Measurements from ENCODE around the gene BDKRB1.
A peak's percentile ranks its signal among the peaks of the same experiment; 100 is the strongest.

The BDKRB1 gene

DNA sequence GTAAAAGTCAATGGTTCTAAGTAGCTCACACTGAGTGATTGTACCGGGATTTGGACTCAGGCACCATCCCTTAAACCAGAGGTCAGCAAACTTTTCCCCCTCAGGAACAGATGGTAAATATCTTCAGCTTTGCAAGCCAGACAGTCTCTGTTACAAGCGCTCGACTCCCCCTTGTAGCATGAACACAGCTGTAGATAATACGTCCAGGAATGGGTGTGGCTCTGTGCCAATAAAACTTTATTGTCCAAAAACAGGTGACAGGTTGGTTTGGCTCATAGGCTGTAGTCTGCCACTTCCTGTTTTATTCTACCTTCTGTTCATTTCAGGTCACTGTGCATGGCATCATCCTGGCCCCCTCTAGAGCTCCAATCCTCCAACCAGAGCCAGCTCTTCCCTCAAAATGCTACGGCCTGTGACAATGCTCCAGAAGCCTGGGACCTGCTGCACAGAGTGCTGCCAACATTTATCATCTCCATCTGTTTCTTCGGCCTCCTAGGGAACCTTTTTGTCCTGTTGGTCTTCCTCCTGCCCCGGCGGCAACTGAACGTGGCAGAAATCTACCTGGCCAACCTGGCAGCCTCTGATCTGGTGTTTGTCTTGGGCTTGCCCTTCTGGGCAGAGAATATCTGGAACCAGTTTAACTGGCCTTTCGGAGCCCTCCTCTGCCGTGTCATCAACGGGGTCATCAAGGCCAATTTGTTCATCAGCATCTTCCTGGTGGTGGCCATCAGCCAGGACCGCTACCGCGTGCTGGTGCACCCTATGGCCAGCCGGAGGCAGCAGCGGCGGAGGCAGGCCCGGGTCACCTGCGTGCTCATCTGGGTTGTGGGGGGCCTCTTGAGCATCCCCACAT lies 7.6 kb downstream of the BDKRB1 start:
- no peak for DNase-seq

DNA sequence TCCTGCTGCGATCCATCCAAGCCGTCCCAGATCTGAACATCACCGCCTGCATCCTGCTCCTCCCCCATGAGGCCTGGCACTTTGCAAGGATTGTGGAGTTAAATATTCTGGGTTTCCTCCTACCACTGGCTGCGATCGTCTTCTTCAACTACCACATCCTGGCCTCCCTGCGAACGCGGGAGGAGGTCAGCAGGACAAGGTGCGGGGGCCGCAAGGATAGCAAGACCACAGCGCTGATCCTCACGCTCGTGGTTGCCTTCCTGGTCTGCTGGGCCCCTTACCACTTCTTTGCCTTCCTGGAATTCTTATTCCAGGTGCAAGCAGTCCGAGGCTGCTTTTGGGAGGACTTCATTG lies 8.2 kb downstream of the BDKRB1 start:
- no peak for DNase-seq

DNA sequence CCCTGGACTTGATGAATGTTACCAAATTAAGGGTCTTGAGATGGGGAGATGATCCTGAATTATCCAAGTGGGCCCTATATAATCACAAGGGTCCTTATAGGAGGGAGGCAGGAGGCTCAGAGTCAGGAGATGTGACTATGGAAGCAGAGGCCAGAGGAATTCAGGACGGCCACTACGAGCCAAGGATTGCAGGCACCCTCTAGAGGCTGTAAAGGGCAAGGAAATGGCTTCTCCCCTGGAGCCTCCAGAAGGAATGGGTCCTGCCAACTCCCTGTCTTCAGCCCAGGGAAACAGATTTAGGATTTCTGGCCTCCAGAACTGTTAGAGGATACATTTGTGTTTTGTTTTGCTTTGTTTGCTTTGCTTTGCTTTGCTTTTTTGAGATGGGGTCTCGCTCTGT lies 8.8 kb downstream of the BDKRB1 start:
- DNase-seq: no peak

DNA sequence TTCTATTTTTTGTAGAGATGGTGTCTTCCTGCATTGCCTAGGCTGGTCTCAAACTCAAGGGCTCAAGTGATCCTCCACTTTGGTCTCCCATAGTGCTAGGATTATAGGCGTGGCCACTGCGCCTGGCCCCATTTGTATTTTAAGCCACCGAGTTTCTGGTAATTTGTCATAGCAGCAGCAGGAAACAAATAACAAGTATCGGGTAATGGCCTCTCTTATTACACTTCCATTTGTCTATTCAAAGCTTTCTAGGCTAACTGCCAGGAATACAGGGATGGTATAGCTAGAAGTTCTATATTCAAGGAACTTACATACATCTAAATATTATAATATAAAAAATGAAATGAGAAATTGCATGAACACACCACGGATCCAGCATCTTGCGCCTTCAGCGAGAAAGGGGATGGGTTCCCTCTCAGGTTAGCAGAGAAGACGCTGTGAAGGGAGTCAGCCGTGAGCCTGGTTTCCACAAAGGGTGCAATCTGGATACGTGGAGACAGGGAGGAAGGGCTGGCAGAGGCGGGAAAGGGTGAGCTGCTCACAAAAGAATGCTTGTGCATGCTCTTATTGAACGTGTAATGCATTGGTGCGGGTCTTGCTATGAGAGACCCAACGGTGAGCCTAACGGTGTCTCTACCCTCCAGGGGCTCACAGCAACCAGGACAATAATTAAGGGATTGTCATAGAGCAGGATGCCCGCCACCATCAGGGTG lies 9.5 kb downstream of the BDKRB1 start:
- DNase-seq: no peak

DNA sequence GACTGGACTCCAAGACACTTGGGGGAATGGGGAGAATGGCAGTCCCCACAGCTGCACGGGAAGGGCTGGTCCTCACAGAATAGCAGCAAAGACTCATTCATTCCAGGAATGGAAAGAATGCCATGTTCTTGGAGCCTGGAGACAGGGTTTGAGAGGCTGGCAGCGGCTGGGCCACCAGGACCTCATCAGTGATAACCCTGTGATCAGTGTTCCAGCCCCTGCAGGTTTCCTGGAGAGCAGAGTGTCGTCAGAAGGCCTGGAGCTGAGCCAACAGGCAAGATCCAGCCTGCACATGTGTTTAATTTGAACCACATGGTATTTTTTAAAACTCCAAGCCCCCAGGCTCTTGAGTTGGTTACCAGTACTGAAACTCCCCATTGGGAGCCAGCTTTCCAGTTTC lies 11.3 kb downstream of the BDKRB1 start:
- DNase-seq: peak; percentile 77

DNA sequence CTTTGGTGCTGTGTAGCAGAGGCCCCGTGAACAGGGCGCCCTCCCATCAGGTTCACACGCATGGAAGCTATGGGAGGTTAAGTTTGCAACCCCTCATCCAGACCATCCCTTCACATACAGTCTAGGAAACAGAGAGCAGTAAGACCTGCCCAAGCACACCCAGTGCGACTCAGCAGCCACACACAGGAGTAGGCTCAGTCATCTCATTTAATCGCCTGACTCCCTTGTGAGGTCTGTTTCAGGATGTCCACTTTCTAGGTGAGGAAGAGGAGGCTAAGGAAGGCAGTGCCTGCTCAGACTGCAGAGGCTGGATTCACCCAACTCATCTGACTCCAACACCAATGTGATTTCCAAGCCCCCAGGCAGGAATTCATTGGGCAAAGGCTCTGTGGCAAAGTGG lies 11.9 kb downstream of the BDKRB1 start:
- no peak for DNase-seq

DNA sequence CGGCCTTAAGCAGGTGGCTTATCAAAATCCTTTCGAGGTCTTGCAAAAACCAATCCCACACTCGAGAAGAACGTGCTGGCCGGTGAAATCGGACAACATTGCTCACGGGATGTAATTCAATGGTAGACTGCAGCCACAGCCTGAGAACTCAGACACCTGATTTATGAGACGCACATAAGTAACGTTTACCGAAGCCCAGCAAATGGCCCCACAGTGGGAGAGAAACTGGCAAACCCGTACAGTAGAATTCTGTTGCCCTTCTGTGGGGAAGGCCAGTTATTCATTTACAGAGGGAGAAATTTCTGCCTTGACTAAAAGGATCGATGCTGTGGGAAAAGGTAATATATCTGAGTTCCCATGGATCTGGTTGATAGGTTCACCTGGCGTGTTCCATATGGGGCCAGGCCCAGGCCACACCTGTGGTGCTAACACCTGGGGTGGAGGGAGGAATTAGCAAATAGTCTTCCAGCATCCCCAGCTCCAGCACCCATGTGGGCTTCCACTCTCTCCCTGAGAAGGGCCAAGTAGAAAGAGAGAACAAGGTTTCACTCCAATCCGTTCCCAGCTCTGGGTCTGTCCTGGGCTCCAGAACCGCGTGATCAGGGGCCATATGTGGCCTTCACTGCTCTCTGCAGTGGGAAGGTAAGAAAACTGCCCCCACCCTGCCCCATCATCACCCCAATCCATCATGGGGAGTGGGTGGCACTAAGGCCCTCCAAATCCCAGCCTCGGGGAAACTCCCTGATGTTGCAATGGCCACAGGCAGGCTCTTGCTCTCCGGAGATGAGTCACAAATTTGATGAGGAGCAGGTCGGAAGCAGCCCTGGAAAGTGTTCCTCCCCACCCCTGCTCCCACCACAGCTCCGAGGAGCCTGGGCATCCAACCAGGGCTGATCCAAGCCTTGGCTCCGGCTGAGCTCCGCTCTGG lies 12.7 kb downstream of the BDKRB1 start:
- DNase-seq: peak; percentile 56

DNA sequence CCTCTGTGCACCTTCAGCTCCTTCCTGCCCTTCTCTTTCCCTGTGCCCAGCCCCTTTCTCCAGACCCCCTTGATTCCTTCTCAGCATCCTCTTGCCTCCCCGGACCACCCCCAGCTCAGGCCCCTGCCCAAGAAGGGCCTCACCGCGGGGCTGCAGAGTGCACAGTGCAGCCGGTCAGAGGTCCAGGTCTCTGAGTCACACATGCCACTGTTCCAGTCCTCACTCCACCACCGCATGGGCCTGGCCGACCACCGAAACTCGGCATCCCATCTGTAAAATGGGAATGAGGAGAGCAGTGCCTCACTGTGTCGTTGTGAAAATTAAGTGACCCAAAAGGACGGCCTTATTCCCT lies 13.3 kb downstream of the BDKRB1 start:
- no peak for DNase-seq

DNA sequence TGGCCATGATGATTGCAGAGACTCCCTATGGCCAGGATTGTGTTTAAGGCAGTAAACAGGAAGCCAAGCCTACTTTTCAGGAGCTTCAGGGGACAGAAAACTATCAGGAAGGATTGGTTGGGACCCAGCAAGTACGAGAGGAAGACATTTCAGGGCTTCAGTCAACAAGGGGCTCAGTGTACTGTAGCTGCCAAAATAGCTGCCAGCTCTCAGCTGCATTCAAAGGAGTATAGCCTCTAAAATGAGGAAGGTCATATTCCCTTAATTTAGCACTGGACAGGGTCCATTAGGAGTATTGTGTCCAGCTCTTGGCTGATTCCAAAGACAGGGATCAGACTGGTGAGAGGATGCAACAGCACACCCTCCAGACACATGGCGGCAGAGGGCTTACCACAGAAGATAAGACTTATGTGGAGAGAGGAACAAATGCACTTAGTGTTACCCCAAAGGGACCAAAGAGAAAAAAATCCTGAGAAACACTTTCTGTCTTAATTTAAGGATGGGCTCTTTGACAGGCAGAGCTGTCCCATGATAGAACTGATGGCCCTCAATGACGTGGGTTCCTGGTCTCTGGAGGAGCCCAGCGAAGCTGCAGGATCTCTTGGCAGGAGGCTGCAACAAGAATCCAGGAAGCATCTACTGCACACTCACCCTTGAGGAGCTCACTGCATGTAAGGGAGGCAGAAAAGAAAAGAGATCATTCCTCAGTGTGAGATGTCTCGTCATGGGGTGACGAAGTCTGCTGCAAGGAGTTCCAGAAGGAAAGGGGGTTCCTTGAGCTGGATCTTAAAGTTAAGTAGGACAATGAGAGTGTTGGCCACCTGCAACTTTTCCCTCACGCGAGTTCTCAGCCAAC lies 14.8 kb downstream of the BDKRB1 start:
- DNase-seq: no peak

DNA sequence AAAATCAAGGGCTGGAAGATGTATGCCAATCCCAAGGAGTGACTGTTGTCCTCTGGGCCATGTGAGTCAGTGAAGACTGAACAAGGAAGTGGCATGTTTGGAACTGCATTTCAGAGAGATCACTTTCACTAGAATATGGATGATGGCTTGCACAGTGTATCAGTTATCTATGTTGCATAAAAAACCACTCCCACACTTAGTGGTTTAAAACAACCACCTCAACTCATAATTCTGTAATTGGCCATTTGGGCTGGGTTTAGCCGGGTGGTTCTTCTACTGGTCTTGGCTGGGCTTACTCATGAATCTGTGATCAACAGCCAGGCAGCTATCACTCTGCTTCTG lies 15.4 kb downstream of the BDKRB1 start:
- no peak for DNase-seq

DNA sequence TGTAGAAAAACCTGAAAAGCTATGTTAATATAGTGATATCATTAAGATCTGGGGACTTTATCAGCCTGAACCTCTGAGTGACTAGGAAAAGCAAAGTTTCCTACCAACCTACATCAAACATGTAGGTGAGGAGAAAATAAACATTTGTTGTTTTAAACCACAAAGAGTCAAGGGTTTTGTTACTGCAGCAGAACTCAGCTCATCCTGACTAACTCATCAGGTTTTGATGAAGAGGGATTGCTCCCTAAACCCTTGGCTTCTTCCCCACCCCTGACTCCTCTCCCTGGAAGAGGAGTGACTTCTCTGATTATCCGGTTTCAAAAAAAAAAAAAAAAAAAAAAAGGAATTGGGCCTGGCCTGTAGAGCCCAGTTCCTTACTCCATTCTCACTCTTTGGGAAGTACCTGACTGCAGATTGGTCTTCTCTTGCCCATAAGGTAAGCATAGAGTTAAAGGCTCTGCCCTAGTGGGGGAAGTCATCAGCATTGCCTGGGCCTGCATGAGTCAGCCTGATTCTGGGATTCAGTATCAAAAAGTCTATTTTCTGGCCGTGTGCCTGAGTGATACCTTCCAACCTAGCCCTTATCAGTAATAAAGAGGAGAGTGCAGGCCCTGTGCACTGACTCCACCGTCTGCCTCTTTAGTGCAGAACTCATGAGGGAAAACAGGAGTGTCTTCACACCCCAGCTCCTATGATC lies 16.9 kb downstream of the BDKRB1 start:
- DNase-seq: no peak

DNA sequence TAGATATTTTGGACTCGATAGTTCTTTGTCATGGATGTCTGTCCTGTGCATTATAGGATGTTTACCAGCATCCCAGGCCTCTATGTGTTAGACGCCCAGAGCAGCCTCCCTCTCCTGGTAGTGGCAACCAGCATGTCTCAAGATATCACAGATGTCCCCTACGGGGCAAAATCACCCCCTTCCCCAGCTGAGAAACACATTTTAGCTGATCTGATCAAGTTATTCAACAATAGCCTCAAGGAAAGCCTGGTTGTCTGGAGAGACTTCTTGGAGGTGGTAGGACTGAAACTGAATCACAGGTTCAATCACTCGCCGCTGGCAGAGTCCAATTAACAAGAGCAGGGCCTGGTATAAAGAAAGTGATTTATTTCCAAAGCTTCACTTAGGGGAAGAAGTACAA lies 17.6 kb downstream of the BDKRB1 start:
- DNase-seq: no peak

DNA sequence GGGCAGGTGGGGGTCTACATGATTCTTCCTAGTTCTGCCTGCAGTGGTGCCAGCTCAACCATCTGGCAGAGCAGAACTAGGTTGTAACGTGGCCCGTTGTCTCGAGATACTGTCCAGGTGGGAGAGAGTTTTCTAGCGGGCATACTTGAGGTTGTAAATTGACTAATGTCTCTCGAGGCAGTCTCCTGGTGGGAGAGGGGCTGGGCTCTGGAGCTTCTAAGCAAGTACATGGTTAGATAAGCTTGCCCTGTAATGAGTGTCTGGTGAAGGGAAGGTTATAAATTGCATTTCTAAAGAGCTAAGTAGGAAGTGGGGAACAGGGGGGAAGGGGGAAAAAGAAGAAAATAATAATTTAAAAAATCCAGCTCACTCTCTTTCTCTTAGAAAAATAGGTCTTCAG lies 18.1 kb downstream of the BDKRB1 start:
- DNase-seq: no peak

DNA sequence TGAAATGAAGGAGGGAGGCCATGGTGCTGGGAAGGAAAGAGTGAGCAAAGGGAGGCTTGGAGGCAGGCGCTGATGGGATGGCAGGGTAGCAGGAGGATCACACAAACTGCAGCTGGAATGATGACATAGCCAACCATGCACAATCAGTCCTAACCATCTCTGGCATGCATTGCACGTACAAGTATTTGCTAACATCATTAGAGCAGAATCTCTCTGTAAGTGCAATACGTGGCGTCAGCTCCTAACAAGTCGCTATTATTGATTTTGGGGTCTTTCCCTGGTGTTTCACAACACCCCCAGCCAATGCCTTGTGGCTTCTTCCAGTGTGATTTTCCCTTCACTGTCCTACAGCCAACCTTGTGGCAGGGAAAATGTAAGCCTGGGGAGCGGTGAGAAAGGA lies 18.5 kb downstream of the BDKRB1 start:
- DNase-seq: no peak

DNA sequence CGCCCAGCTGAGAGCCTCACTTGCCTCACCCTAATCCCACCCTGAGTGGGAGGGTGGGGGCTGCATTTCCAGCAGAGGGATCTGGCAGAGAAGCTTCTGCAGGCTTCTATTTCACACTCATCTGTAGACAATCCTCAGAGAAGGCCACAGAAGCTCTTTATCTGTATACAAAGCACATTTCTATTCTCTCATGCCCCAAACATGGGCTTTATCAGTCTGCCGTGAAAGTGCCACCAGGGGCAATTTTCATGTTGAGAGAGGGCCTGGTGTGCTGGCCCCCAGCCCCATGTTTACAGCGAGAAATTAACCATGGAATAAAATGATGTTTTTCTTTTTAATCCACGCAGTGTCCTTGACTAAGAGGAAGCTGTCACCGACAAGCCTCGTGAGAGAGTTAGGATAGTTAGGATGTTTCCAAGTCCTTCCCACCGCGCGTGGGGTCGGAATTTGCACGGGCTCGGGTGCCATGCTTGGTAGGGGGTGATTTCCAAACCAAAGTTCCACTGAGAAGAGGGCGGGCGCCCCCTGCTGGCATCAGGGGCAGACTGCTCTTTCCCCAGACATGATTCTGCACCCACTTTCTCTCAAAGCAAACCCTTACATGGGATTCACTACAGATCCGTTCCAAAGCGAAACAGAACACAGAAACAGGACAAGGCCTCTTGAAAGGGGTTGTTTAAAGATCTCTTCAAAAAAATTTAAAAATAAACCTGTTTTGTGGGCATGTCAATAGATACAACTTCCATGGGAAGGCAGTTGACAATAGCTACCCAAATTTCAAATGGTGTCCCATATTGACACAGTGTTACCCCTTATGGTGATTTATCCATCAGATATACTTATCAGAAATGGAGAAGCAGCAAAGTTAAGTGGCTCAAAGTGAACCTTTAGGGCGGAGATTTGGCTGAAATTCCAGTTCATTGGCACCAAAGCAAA lies 19.4 kb downstream of the BDKRB1 start:
- DNase-seq: peak; percentile 80

DNA sequence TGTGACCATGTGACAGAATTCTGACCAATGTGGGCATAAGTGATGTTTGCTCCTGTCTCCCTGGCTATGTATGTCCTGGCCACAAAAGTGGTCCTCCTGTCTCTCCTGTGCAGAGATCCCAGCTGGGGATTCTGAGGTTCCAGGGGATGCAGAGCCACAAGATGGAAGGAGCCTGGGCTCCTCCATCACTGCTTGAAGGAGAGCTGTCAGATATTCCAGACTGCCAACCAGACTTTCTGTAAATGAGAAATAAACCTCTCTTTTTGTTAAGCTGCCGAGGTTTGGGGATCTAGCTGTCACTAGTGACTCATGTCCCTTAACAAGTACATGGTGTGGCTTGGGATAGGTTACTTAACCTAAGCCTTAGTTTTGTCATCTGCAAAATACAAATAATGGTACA lies 21.9 kb downstream of the BDKRB1 start:
- DNase-seq: no peak

DNA sequence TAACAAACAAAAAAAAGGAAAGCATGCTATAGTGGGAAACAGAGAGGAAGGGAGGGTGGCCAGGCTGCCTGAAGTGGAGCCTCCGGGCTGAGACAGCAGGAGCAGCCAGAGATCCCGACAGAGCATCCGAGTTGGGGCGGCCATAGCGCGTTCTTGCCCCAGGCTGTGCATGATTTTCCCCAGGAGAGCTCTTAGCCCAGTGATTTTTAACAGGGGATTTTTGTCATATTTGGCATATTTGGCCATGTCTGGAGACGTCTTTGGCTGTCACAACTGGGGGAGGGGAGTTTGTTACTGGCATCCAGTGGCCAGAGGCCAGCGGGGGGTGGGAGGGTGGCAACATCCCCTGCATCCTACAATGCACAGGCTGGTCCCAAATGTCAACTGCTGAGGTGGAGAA lies 23.6 kb downstream of the BDKRB1 start:
- DNase-seq: no peak

DNA sequence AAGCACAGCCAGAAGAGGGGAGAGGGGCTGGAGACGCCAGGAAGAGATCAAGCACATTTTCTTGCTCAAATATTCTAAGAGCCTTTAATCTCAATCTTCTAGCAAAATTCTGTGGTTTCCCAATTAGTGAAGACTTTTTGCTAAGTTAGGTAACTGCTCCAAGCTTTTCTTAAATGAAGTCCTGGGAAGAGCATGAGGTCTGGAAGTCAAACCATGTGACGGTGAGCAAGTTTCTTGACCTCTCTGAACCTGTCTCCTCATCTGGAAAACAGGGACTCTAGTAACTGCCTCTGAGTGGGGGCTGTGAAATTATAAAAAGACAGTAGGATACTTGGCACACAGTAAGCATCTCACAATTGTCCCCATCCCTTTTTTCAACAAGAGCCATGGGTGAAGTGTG lies 24.1 kb downstream of the BDKRB1 start:
- DNase-seq: no peak

DNA sequence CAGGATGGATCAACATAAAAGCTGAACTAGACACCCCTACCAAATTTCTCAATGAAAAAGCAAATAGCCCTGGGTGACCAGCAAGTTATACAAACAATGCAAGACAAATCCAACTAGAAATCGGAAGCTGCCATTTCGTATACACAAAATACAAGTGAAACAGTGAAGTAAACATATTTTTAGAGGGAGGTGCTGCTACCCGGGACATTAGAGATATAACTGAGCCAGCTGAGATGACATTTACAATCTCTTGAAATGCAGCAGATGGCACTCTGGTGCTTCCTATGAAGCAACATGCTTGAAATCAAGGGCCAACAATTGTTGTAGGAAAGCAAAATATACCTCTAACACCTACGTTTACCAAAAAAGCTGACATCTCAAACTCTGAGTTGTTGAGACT lies 25.5 kb downstream of the BDKRB1 start:
- no peak for DNase-seq

DNA sequence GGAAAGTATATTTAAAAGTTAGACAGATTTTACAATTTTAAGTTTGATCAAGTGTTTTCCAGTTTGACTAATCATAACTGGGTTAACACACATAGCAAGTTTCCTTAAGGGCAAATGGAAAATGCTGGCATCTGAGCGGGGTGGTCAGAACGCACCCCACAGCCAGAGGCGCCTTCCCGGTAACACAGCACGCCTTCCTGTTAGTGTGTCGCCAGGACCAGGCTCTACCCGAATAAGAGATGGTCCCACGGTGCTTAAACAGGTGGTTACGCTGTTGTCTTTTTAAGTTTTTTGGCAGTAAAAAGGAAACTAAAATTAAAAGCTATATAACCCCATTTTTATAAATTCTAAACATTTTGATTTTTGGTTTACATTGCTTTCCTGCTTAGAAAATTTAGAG lies 28.0 kb downstream of the BDKRB1 start:
- no peak for DNase-seq

DNA sequence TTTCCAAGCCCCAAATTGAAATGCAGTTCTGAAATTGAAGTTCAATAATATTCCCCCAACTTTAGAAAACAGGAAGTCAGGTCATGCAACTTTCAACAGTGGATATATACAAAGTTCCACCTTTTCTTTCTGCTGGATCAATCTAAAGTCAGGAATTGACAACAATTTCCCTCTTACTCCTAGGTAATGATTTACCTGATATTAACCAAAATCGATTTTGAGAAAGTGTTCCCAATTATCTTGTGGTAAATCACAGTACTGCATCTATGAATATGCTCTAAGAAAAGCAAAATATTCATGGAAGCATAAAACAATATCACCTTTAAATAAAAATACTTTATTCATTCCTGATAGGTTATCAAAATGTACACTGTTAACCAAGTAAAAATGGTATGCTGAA lies 28.4 kb downstream of the BDKRB1 start:
- DNase-seq: no peak
